Testis (tissue), 2 donors: Measurements from ENCODE around the gene CDH23.

Experiments used
- POLR2A ChIP-seq: fragments of 450-650 bp; IDR thresholded peaks from one replicate; pipeline ENCODE4 v1.6.1; 2017; ENCODE audit warnings: antibody characterized with exemption, mild to moderate bottlenecking, moderate library complexity
- TF ChIP-seq, protein P1 (sequence below), 3 experiments: fragments of 450-650 bp in 2 of 3; fragments of 200-600 bp in 1 of 3; sonication (generic) in 1 of 3; IDR thresholded peaks; one replicate each; pipeline ENCODE4 v1.5.1; 2016 to 2019; ENCODE audit warnings: antibody characterized with exemption in 3 of 3, mild to moderate bottlenecking in 2 of 3, moderate library complexity in 1 of 3

DNA sequence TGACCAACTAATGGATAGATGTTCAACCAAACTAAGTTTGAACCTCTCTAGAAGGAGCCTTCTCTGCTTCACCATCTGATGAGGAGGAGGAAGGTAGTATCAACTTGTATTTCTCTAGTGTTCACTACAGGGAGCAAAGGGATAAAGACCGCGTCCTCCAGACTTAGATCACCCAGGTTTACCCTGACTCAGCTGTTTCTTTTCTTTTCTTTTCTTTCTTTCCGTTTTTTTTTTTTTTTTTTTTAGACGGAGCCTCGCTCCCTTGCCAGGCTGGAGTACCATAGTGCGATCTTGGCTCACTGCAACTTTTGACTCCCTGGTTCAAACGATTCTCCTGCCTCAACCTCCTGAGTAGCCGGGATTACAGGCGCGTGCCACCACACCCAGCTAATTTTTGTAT lies 263.0 kb downstream of the CDH23 start:
- TF ChIP-seq, protein P1, sequence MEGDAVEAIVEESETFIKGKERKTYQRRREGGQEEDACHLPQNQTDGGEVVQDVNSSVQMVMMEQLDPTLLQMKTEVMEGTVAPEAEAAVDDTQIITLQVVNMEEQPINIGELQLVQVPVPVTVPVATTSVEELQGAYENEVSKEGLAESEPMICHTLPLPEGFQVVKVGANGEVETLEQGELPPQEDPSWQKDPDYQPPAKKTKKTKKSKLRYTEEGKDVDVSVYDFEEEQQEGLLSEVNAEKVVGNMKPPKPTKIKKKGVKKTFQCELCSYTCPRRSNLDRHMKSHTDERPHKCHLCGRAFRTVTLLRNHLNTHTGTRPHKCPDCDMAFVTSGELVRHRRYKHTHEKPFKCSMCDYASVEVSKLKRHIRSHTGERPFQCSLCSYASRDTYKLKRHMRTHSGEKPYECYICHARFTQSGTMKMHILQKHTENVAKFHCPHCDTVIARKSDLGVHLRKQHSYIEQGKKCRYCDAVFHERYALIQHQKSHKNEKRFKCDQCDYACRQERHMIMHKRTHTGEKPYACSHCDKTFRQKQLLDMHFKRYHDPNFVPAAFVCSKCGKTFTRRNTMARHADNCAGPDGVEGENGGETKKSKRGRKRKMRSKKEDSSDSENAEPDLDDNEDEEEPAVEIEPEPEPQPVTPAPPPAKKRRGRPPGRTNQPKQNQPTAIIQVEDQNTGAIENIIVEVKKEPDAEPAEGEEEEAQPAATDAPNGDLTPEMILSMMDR (IDR thresholded peaks at IDR 0.05) = no peak
- TF ChIP-seq POLR2A = no peak
